Spleen (tissue), 11 donors: Measurements from ENCODE around the gene SORBS1. TPM values are rescaled to one million over a fixed set of nuclear protein-coding genes. Genes with fewer than 3 reads are reported as not detected.

Experiments
- DNase-seq: peaks from one replicate; pipeline ENCODE4 v3.0.0-alpha.2; 2020
- H3K27ac ChIP-seq, 8 donors: fragments of 200-600 bp; sonication (generic) in 7 of 8; 1 replicate in 4 of 8; 2 replicates in 4 of 8; pipeline versions ENCODE4 v1.5.0 to v1.8.0; 2016 to 2021; ENCODE audit warnings: inconsistent platforms in 4 of 8, mild to moderate bottlenecking in 4 of 8, moderate library complexity in 1 of 8
- H3K27me3 ChIP-seq, 7 donors: fragments of 200-600 bp; sonication (generic) in 6 of 7; replicated peaks in 1 of 7; 1 replicate in 4 of 7; 2 replicates in 3 of 7; pipeline versions ENCODE4 v1.5.0 to v1.8.0; 2016 to 2021; ENCODE audit warnings: inconsistent platforms in 3 of 7, mild to moderate bottlenecking in 1 of 7
- H3K36me3 ChIP-seq, 6 donors: fragments of 200-600 bp; sonication (generic) in 5 of 6; 1 replicate in 4 of 6; 2 replicates in 2 of 6; pipeline versions ENCODE4 v1.5.0 to v1.8.0; 2016 to 2021; ENCODE audit warnings: inconsistent platforms in 2 of 6
- H3K4me1 ChIP-seq, 6 donors: fragments of 200-600 bp; sonication (generic) in 5 of 6; 1 replicate in 3 of 6; 2 replicates in 3 of 6; pipeline versions ENCODE4 v1.5.0 to v1.8.0; 2016 to 2021; ENCODE audit warnings: inconsistent platforms in 3 of 6
- H3K4me3 ChIP-seq, 8 donors: fragments of 200-600 bp; sonication (generic) in 7 of 8; 1 replicate in 4 of 8; 2 replicates in 4 of 8; pipeline versions ENCODE4 v1.5.0 to v1.8.0; 2016 to 2021; ENCODE audit warnings: inconsistent platforms in 4 of 8, mild to moderate bottlenecking in 4 of 8, moderate library complexity in 2 of 8
- H3K9me3 ChIP-seq, 8 donors: fragments of 200-600 bp; sonication (generic) in 7 of 8; 1 replicate in 4 of 8; 2 replicates in 4 of 8; pipeline versions ENCODE4 v1.5.0 to v1.8.0; 2016 to 2021; ENCODE audit warnings: inconsistent platforms in 4 of 8
- CTCF ChIP-seq, 11 experiments: fragments of 200-600 bp in 7 of 11; fragments of 450-650 bp in 4 of 11; sonication (generic) in 4 of 11; IDR thresholded peaks in 8 of 11; conservative IDR thresholded peaks in 3 of 11; 1 replicate in 7 of 11; 2 replicates in 4 of 11; pipeline versions ENCODE4 v1.4.0 to v1.8.0; 2016 to 2021; ENCODE audit warnings: antibody characterized with exemption in 11 of 11, inconsistent platforms in 4 of 11, mild to moderate bottlenecking in 1 of 11
- POLR2A ChIP-seq, 3 donors: fragments of 450-650 bp; IDR thresholded peaks; one replicate each; pipeline ENCODE4 v1.5.1; 2017; ENCODE audit warnings: antibody characterized with exemption in 3 of 3, mild to moderate bottlenecking in 1 of 3
- POLR2AphosphoS5 ChIP-seq, 3 donors: sonication (generic); formaldehyde crosslinking; IDR thresholded peaks; one replicate each; pipeline ENCODE4 v1.5.1; 2017; ENCODE audit warnings: antibody characterized with exemption in 3 of 3
- WGBS, 5 donors: extraction: QIAGEN DNeasy Blood & Tissue Kit in 3 of 5; methylation state at CpG; one replicate each; pipeline versions ENCODE4 v1.1.5 to v1.1.7; 2013 to 2018; 5-methylcytosine and 5-hydroxymethylcytosine counted together
- intact Hi-C: fragments of 100-400 bp; cut with DNase I; formaldehyde crosslinking; loops from one replicate; pipeline ENCODE4 v1.15.0; 2023; ENCODE audit warnings: low total_unique reads
- polyA plus RNA-seq, 3 donors: library from polyadenylated mRNA; stranded (reverse); fragments of 200-250 nt; gene quantifications; one replicate each; pipeline ENCODE4 v1.2.1, GENCODE V29; 2013
- total RNA-seq, 7 donors: library from RNA; depleted of rRNA in 3 of 7; stranded (reverse); fragments of >200 nt in 3 of 7; fragmentation: NEBNext Ultra II Directional in 4 of 7; extraction: Animal tissue kit (Norgen Biotek cat#: 25700) in 4 of 7; gene quantifications; one replicate each; pipeline versions ENCODE4 v1.1.0 to v1.2.1, GENCODE V29; 2016 to 2021
- donor health status: healthy with polysubstance abuse.
- donor health status: DM: no; HTN: no; CAD: no; lungs with moderate emphysema.
- donor health status: DM: no; HTN: no; CAD: no.
- donor health status: Bipolar disorder and iron deficiency.
- donor health status: healthy.
- donor health status: DM: no; HTN: no; CAD: no.
- donor health status: DM: yes; HTN: yes; CAD: no.

SORBS1 gene
- total and polyA plus RNA-seq, 10 donors, result 2.8 to 30.8 (median 18.1) TPM

DNA sequence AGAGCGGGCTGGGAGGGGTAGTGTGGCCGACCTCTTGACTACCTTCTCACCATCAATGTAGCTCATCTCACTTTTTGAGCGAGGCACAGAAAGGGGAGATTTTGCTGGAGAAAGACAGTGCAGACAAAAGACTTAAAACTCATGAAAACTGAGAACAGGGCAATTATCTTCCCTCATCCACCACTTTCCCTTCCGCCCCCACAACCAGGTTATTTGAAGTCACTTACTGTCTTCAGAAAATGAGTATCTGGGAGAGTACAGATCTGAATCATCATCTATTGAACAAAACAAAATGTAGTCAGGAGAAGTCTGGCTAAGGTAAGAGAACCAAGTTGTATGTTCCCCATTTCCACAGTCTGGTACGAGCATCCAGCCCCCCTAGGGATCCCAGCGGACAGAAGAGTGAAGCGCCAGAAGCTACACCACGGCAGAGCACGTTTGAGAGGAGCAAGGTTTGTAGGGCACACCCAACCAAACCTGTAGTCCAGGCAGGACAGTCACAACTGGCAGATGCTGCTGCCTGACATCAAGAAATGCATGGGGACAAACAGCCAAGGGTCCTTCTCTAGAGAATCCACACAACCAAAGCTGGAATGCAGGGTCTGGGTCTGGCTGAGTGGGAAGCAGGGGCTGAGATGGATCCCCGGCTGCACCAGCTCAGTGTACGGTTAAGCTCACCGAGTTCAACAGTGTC, 177.0 kb downstream of the SORBS1 start:
- no peak overlapping the region for H3K4me3 ChIP-seq
- H3K27me3 ChIP-seq, result no peaks in the 10 kb centered on the region
- WGBS, 5 donors, result 86 to 94% (median 92%) methylated on average over 12 of the region's 12 CpGs
- H3K36me3 ChIP-seq, result peaks cover 0 to 17% (median 0%) of the 10 kb centered on the region in 6 donors
- H3K9me3 ChIP-seq, result no peaks in the 10 kb centered on the region
- no peak for DNase-seq
- no peak overlapping the region for H3K27ac ChIP-seq
- TF ChIP-seq POLR2A (IDR thresholded peaks at IDR 0.05) (no peak), POLR2AphosphoS5 (IDR thresholded peaks at IDR 0.05) (no peak)
- intact Hi-C loops, result no loop called here
- H3K4me1 ChIP-seq, result peaks cover 0 to 18% (median 4%) of the 10 kb centered on the region in 6 donors

GRCh38 chr10:95382596-95382995, 178.6 kb downstream of the SORBS1 start:
- intact Hi-C loops, result no loop called here
- no peaks in the 10 kb centered on the region for H3K9me3 ChIP-seq
- H3K4me3 ChIP-seq, result no peak overlapping the region
- TF ChIP-seq POLR2AphosphoS5 (IDR thresholded peaks at IDR 0.05) (no peak), POLR2A (IDR thresholded peaks at IDR 0.05) (no peak), CTCF (IDR thresholded peaks at IDR 0.05 in 8 of 11, conservative IDR thresholded peaks at IDR 0.05 in 3 of 11) (no peak)
- H3K4me1 ChIP-seq, result peaks cover 0 to 4% (median 0%) of the 10 kb centered on the region in 6 donors
- no peak overlapping the region for H3K27ac ChIP-seq
- H3K36me3 ChIP-seq, result peaks cover 0 to 17% (median 0%) of the 10 kb centered on the region in 6 donors
- no peaks in the 10 kb centered on the region for H3K27me3 ChIP-seq
- 80 to 90% (median 84%) methylated on average over 2 of the region's 2 CpGs for WGBS, 5 donors
- no peak for DNase-seq

- no peak overlapping the region for H3K27ac ChIP-seq
- H3K9me3 ChIP-seq, result no peaks in the 10 kb centered on the region
- H3K4me3 ChIP-seq, result no peak overlapping the region
- TF ChIP-seq CTCF (IDR thresholded peaks at IDR 0.05 in 8 of 11, conservative IDR thresholded peaks at IDR 0.05 in 3 of 11), result no peak
- TF ChIP-seq POLR2A (IDR thresholded peaks at IDR 0.05), result no peak
- TF ChIP-seq POLR2AphosphoS5 (IDR thresholded peaks at IDR 0.05), result no peak
- DNase-seq, result no peak
- no peaks in the 10 kb centered on the region for H3K4me1 ChIP-seq
- H3K27me3 ChIP-seq, result no peaks in the 10 kb centered on the region
- intact Hi-C loops, result no loop called here
- peaks cover 0 to 17% (median 0%) of the 10 kb centered on the region in 6 donors for H3K36me3 ChIP-seq
Measured at GRCh38 chr10:95382174-95382573, 179.0 kb downstream of the SORBS1 start.

- Histone ChIP-seq H3K36me3 (peaks cover 0 to 17% (median 0%) of the 10 kb centered on the region in 6 donors), H3K4me3 (no peak overlapping the region), H3K27ac (no peak overlapping the region), H3K4me1 (no peaks in the 10 kb centered on the region), H3K9me3 (peaks cover 0 to 10% (median 0%) of the 10 kb centered on the region in 8 donors), H3K27me3 (no peaks in the 10 kb centered on the region)
- intact Hi-C loops, result no loop called here
- WGBS, 5 donors, result 69 to 77% (median 73%) methylated on average over 2 of the region's 2 CpGs
- no peak for TF ChIP-seq POLR2AphosphoS5 (IDR thresholded peaks at IDR 0.05)
- no peak for TF ChIP-seq POLR2A (IDR thresholded peaks at IDR 0.05)
- no peak for TF ChIP-seq CTCF (IDR thresholded peaks at IDR 0.05 in 8 of 11, conservative IDR thresholded peaks at IDR 0.05 in 3 of 11)
- DNase-seq, result no peak
Measured at GRCh38 chr10:95377950-95378349, 183.2 kb downstream of the SORBS1 start.
